Measurements from ENCODE around the gene PTPRU.

The PTPRU gene

GRCh38 chr1:29235955-29236711, at the start of gene PTPRU:
Gene PTPRU (plus strand): TSS chr1:29236522. CDS start chr1:29236645, 123 bp downstream.
- peak; percentile 60 for DNase-seq (ENCODE audit: low read depth)

DNA sequence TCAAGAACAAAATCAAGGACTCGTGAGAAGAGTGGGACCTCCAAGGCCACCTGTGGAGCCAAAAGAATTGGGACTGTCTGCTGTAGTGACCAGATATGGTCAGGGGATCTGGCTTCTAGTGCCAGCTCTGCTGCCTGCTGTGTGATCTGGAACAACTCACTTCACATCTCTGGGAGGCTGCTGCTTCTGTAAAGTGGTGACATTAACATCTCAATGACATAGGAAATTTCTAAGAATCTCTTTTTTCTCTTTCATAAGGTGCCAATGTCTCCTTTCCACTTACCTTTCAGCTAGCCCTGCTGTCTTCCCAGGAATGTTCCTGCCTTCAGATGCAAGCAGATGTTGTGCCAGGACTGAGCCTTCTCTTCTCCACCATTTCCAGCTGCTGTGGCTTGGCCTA, 49.6 kb upstream of the PTPRU start:
- no peak for DNase-seq (ENCODE audit: low read depth)

- DNase-seq (ENCODE audit: low read depth): no peak
Observed at GRCh38 chr1:29190718-29191117, 45.6 kb upstream of the PTPRU start.

- DNase-seq (ENCODE audit: low read depth): no peak
Observed at GRCh38 chr1:29193879-29194455, 42.4 kb upstream of the PTPRU start.

DNA sequence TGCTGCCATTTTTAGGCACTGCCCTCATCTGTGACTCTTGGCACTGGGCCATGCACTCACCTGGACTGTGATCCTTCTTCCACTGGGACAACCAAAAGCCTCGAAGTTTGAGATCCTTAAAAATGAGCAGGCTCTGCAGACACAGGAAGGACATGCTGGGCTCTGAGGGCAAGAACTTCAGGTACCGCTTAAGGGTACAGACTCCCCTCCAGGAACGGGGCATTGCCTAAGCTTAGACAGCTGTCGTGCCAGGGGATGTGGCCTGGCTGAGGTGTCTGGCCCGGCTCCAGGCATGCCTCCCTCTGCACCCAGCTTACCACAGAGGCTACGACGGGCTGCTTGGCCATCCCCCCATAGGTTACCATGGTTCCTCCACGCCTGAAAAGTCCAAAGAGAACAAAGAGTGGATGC, 40.4 kb upstream of the PTPRU start:
- DNase-seq (ENCODE audit: low read depth): no peak

DNA sequence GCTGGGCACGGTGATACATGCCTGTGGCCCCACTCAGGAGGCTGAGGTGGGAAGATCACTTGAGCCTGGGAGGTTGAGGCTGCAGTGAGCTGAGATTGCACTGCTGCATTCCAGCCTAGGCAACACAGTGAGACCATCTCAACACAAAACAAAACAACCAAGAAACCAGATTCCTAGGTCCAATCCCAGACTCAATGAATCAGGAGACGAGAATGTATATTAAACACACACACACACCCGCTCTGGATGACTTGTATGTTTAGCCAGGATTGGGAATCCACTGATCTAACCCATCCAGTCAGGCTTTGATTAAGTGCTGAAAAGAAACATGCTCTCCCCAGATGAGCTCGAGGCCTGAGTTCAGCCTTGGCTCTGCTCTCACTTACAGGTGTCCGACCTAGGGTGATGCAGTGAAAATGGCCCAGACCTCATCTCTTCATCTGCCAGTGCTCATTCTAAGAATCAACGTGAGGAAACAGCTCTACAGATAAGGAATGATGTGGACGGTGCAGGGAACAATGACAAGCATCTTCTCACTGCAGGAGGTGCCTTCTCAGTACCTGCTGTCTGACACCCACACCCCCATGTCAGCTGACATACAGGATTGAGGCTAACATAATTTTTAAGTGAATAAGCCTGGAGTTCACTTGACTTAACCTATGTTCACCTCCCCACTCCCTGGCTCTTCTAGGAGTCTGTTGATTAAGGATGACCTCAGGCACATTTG, 39.3 kb upstream of the PTPRU start:
- DNase-seq (ENCODE audit: low read depth): peak; percentile 84

DNA sequence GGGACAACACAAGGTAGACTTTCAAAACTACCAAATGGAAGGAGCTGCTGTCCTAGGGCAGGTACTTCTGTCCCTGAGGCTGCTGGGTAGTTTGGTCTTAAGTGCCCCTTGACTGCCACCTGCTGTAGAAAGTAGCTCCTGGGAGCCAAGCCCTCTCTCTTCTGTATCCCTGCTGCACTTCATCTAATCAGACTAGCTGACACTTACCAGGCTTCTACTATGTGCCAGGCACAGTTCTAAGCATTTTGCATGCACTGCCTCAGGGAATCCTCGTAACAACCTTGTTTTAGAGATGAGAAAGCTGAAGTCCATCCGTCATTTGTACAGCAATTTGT, 38.8 kb upstream of the PTPRU start:
- DNase-seq (ENCODE audit: low read depth): peak; percentile 61

DNA sequence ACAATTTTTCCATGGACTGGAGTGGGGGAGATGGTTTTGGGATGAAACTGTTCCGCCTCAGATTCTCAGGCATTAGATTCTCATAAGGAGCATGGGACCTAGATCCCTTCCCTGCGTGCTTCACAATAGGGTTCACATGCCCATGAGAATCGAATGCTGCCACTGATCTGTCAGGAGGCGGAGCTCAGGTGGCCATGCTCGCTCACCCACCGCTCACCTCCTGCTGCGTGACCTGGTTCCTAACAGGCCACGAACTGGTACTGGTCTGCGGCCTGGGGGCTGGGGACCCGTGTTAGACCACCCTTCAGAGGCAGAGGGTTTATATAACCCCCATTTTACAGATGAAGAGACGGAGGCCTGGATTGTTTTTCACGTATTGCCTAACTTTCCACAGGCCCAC, 38.3 kb upstream of the PTPRU start:
- DNase-seq (ENCODE audit: low read depth): no peak

DNA sequence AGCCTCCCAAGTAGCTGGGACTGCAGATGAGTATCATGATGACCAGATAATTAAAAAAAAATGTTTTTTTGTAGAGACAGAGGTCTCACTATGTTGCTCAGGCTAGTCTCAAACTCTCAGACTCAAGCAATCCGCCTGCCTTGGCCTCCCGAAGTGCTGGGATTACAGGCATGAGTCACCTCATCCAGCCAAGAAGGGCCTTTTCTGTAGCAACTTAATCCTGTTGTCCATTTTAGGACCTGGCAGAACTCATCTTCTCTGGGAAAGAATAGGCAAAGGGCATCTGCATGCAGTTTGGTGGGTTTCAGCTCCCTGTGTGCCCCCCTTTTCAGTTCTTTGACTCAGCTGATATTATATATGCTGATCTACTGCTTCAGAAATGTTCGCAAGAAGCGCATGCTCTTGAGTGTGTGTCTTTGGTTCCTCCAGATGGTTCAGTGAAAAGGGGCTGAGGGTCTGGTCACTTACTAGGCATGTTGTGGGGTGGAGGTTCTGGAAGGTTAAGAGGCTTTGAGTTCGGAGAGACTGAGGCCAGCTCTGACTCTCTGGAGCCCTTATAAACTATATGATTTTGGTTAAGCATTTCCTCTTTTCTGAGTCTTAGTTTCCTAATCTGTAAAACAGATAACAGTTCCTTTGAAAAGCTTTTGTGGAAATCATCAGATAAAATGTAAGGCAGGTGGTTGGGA, 35.3 kb upstream of the PTPRU start:
- peak; percentile 54 for DNase-seq (ENCODE audit: low read depth)

GRCh38 chr1:29201595-29202051, 34.7 kb upstream of the PTPRU start:
- no peak for DNase-seq (ENCODE audit: low read depth)

DNA sequence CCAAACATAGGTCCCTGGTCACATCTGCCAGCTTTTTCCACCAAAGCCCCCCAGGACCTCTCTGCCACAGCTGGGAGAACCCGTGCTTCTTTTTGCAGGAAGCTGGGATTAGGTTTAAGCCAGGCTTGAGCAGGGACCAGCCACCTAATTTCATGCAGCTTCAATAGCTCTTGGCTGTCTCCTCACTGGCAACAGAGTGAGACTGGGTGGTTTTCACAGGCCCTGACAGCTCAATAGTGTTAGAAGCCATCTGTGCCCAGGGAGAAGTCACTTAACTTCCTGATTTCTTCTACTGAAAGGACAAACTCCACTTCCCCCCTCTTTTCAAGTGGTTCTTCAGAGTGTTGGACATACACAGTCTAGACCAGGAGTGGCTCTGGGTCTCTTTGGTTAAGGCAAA, 34.3 kb upstream of the PTPRU start:
- no peak for DNase-seq (ENCODE audit: low read depth)

DNA sequence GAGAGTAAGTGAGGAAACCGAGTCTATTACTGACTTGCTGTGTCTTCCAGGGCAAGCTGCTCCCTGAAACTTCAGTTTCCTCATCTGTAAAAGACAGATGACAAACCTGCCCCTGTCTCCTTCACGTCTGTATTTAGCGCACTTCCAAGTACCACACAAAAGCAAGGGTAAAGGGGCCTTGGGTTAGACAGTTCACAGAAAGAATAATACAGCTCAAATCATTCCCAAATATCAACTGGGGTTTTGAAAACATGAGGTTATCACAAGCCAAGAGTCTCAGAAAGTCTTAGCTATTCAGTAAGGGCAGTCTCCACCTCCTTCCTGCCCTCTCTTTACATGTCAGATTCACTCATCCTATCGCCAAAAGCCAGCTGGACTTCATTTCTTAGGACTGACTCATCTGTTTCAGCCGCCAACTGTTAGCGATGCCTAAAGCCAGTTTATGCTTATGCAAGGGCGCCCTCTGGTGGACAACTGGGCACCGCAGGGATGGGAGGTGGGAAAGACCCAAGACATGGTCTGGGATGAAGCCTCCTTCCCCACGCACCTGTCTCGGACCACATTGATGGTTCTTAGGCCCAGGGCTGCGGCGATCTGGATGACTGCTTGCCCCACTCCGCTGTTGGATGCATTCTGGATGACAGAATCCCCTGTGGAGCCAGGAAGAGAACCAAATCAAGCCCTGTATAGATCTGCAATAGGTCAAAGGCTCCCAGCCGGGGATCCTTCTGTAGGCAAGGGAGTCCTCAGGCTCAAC, 33.6 kb upstream of the PTPRU start:
- peak; percentile 98 for DNase-seq (ENCODE audit: low read depth)

DNA sequence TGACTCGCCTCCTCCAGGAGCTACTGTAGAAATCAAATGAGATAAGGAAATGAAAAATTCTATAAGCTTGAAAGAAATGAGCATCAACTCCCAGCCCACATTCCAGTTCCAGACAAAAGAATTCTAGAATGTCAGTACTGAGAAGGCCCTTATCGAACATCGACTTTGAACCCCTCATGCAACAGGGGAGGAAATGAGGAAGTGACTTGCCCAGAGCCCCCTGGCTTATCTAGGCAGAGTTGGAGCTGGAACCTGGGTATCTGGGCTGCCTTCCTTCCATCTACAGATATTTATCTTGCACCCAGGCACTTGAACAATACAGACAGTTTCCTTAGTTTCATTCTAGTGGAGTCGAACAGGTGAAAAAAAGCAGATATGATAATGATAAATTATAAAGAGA, 27.9 kb upstream of the PTPRU start:
- no peak for DNase-seq (ENCODE audit: low read depth)

GRCh38 chr1:29209173-29209572, 27.1 kb upstream of the PTPRU start:
- DNase-seq (ENCODE audit: low read depth): peak; percentile 76

GRCh38 chr1:29210278-29211085, 25.8 kb upstream of the PTPRU start:
- peak; percentile 90 for DNase-seq (ENCODE audit: low read depth)

- no peak for DNase-seq (ENCODE audit: low read depth)
Observed at GRCh38 chr1:29211086-29212030, 25.0 kb upstream of the PTPRU start.

DNA sequence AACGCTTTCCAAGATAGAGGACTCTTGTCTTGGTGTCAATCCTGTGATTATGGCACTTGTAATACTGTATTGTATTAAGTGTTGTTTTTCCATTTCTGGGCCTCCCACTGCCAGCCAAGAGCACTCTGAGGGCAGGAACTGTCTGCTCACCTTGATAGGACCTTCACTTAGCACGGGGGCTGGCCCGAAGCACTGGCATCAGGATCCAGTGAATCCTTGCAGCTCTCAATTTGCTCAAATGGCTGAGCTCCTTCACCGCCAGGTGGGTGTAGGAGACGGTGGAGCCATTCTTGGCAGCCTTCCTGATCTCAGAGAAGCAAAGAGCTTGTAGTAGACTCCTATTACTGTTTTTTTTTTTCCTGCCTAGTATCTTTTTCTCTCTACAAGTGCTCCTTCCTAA, 23.3 kb upstream of the PTPRU start:
- DNase-seq (ENCODE audit: low read depth): no peak

DNA sequence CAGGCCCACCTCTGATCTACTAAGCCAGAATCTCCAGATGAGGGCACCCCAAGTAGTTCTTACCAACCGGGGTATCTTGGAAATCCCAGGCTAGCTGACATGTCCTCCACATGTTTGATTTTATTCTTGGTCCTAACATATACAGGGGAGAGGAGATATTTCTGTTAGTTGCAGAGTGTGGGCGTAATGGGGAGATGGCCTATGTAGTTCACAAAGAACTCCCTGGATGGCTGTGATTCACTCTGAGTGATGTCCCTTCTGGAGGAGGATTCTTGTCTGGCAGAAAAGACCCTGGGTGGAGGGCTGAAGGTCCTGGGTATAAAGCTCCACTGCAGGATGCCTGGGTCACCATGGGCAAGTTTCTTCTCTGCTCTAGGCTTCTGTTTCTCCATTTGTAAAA, 18.7 kb upstream of the PTPRU start:
- peak; percentile 19 for DNase-seq (ENCODE audit: low read depth)

DNA sequence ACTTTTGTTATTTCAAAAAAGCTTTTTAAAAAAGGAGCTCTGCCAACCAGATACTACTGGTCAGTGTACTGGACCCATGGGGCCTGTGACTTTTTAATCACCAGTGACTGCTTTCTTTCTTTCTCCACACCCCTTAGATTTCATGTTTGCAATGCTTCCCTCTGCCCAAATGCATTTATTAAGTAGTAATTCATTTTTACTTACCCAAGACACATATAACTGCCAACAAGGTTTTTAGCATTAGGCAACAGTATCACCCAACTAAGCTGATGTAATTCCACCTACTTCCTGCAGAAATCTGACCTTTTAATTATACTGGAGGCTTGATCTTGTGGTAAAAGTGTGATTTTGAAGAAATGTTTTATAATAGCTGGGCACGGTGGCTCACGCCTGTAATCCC, 18.1 kb upstream of the PTPRU start:
- peak; percentile 75 for DNase-seq (ENCODE audit: low read depth)

DNA sequence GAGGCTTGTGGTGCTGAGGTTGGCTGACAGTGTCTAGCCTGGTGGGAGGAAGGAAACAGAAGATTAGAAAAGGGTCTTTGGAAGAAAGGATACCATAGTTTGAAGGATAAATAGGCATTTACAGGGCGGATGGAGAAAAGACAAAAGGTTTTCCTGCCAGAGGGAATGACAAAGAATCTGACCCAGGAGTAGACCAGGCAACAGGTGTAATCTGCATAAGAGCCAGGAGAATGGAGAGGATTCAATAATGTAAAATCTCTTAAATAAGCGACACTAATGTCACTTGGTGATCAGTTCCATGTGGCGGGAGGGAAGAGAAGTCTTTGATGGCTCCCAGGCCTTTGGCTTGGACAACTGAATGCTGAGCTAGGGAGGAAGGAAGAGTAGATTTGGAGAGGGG, 15.0 kb upstream of the PTPRU start:
- no peak for DNase-seq (ENCODE audit: low read depth)

Data from iris pigment epithelial cell (primary cell).